Limb (tissue), 2 donors: ENCODE measurements around the gene ICE2.
"Not testable (repeated sequence)": the region's sequence is repeated elsewhere in the genome, so short reads cannot be mapped to it uniquely, and the experiment has no call there.

Experiments
- DNase-seq, 2 donors: peaks; one replicate each; pipeline ENCODE4 v3.0.0-alpha.2; 2016; ENCODE audit errors: extremely low spot score in 2 of 2

The ICE2 gene

DNA sequence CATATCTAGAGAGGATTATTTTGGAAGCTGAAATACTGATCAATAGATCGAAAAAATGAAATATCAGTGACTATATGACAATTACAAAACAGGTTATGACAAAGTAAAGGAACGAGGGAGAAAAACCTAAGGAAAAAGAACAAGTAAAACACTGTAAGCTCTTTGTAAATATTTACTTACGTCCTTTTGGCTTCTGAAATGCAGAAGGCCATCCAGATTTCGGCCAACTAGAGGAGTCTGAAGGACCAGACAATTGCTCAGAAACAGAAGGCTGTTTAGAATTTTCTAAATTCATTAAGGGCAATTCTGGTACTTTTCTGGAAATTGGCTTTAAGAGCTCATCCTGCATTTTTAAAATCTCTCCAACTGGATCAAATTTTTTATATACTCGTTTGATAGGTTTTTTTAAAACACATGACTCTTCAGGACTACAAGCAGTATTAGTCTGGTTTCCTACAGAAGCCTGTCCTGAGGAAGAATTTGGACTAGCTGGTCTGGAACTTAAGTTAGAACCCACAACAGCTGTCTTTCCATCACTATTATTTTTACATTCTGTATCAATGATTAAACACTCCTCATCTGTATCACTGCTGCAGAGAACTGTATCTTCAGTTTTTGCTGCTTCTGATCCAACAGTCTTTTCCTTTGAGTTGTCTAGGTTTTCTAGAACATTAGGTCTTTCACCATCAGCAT is 30.1 kb downstream of the ICE2 start:
- DNase-seq = no peak

GRCh38 chr15:60444289-60444912 is 34.5 kb downstream of the ICE2 start:
- DNase-seq = peak in 1 of 2 donors; percentile 43

DNA sequence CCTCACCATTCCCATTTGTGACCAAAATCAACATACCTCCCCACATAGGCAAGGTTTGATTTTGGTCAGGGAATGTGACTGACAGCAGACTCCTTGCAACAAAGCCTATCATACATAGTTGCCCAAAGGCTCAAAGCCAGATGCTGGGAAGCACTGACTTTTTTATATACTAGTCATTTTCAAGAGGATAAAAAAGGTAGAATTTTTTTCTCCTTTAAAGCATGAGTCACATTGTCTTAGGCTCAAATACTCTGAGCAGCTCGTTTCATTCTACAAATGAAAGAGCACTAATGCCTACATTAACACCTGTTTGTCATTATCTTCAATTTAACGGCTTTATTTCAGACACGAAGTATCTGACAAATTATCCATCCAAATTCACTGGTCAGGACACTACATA is 36.2 kb downstream of the ICE2 start:
- DNase-seq = no peak

DNA sequence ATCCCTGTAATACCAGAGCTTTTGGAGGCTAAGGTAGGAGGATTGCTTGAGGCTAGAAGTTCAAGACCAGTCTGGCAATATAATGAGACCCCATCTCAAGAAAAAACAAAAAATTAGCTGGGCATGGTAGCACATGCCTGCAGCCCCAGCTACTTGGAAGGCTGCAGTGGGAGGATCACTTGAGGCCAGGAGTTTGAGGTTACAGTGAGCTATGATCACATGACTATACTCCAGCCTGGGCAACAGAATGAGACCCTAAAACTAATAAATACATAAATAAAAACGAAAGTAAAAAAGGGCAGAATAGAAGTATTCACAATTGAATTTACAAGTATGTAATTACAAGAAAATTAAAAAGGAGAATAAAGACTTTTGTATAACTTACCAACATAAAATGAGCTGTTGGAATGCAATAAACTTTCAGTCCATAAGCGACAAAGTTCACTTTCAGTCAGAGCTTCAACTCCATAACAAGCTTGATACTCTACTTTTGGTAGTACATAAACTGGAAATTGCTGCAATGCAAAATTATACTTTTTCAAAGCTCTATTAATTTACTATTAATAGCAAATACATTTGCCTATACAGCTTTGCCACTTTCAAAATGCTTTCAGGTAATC is 36.8 kb downstream of the ICE2 start:
- no peak for DNase-seq

DNA sequence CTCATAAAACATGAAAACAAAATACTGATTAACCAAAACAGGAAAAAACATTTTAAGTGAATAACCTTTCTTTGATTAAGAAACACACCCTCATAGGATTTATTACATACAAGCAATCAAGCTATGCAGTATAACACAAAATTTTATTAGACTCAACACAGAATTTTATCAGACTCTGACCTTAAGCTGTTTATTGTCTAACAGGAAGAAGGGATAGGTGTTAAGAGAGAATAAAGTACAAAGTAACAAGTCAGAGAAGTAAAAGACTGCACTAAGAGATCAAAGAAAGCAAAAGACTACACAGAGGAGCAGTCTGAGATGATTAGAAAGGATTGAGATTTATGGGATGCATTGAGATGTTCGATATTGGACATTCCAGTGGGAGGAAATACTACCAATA is 37.6 kb downstream of the ICE2 start:
- DNase-seq = no peak

- no peak for DNase-seq
Measured at GRCh38 chr15:60438646-60439045, 40.3 kb downstream of the ICE2 start.

DNA sequence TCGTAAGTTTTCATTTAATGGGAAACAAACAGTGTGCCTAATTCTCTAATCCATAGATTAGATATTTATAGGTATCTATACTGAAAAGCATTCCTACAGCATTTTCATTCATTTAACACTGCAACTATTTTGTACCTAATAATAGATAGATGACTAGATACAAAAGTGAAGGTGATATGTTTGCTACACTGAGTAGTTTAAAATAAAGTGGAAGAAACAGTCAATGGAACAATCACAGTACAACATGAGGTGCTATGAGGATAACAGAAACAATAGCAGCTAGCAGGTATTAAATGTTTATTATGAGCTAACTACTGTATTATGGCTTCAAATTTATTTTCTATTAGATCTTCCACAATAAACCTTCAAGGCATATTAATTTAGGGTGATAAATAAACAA is 50.0 kb downstream of the ICE2 start:
- DNase-seq = no peak

DNA sequence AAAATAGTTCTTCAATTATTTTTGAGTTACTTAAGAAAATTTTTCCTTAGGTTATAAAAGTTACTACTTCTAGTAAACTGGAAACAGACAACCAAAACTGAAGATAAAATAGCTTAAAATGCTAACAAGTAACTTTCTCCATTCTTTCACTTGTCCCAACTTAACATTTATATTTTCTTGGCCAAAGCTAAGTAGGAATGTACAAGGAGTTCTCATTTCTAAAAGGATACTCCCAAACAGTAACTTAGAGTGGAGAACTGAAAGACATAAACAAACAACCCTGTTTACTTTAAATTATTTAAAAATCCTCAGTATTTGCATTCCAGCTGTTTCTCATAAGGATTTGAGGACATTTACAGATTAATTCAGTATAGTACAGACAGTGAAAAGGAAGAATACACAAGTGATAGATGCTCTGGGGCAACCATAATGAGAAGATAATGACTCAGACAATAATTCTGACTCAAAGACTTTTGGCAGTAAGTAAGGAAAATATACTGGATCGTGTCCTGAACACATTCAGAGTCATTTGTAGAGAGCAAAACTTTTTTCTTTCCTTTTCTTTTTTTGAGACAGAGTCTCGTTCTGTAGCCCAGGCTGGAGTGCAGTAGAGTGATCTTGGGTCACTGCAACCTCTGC is 52.0 kb downstream of the ICE2 start:
- DNase-seq = peak in 1 of 2 donors; percentile 47

DNA sequence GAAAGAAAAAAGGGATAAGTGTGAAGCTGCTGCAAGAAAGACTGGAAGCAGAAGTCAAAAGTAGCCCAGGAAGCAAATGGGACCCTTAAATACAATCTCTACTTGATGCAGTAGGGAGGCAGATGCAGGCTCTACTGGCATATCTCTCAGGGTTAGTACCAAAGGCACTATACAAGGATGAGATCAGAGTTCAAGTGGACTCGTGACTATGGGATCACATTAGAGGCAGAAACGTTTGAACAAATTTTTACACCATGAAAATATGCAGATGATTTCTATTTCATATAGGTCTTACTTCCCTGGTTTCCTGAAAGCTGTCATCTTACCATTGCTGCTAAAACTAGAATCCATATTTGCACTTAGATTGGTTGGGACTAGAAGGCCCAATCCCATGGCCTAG is 53.5 kb downstream of the ICE2 start:
- DNase-seq = no peak

DNA sequence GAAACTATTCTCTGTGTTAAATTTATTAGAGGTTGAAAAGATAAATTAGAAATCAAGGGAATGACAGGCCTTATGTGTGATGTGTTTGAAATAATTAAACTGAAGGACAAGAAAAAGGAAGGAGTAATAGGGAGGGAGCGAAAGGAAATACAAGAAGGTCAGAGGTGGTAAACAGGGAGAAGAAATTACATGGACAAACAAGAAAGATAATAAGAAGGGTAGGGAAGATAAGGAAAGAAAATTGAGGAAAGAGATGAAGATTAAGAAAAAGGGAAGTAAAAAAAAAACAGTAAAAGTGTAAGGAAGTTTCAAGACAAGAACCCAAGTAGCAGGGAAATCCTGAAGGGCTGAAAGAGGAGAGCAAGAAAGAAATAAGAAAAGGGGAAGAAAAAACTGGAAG is 54.9 kb downstream of the ICE2 start:
- DNase-seq = no peak

DNA sequence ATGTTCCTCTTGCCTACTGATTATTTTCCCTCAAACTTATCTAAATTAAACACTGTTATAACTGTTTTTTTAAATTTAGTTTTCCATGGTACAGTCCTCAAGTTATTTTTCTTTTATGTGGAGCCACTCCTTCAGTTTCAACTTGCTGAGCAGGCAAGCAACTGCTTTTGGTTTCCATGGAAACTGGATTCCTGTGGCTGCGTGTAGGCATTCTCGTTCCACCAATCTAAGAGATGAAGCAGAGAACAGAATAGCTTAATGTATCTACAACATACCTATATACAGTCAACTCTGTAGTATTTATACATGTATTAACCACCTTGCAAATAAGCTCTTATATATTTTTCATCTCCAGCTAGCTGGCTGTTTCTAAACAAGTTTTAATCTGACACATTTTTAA is 55.4 kb downstream of the ICE2 start:
- DNase-seq = peak; percentile 44 to 94

- no peak for DNase-seq
Measured at GRCh38 chr15:60421544-60421943, 57.4 kb downstream of the ICE2 start.

DNA sequence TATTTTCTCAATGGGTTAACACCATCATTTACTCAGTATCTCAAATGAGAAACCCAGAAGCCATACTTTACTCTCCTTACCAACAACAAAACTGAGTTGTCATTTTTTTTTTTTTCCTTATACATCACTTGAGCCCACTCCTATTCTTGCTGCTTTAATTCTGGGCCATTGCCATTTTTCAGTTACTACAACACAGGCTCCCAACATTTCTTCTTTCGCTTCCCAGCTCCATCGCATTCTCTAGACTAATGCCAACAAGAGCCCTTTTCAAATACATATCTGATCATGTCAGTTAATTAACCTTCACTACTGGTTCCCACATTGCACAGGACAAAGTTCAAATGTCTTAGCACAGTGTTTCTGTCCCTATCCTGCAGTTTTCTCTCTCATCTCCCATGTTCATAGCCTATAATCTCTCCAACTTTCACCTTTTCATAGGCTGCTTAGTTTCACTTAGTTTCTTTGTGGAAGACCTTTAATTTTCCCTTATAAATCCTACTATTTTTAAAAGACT is 58.7 kb downstream of the ICE2 start:
- DNase-seq = no peak

GRCh38 chr15:60419753-60420152 is 59.2 kb downstream of the ICE2 start:
- DNase-seq = no peak

DNA sequence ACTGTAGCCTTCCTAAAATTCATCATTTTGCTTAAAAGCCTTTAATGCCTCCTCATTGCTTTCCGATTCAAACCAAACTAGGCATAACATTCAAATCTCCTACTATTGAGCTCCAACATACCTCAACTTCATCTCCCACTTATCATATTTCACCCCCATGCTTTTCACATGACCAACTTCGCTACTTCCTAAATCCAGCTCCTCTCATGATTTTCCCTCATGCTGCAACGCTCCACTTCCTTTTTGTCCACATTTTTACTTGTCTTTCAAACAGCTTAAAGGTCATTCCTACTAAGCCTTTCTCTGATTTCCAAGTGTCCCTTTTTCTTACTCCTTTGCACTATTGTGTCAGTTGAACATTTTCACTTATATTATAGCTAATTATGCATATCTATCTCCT is 60.8 kb downstream of the ICE2 start:
- no peak for DNase-seq

- DNase-seq = no peak
Measured at GRCh38 chr15:60417112-60417511, 61.8 kb downstream of the ICE2 start.

- DNase-seq = no peak
Measured at GRCh38 chr15:60416484-60416883, 62.5 kb downstream of the ICE2 start.

DNA sequence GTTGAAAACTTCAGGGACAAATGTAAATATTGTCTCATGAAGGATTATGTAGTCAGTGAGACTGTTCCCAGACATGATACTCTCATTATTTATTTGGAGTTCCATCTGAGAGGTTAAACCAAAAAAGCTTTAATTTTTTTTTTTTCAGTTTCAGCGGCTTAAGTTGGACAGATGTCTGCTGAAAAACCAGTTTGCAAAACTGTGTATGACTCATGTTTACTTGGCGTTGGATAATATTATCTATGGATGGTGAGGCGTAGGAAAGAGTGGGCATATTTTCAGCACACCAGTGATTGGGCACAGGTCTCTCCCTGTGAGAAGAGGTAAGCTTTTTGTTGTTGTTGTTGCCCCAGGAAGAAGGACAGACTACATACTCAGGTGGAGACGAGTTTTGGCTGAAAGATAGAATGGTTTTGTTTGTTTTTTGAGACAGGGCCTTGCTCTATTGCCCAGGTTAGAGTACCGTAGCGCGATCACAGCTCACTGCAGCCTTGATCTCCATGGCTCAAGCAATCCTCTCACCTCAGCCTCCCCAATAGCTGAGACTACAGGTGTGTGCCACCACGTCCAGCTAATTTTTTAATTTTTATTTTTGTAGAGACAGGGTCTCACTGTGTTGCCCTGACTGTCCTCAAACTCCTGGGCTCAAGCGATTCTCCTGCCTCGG is 64.8 kb downstream of the ICE2 start:
- no peak for DNase-seq

DNA sequence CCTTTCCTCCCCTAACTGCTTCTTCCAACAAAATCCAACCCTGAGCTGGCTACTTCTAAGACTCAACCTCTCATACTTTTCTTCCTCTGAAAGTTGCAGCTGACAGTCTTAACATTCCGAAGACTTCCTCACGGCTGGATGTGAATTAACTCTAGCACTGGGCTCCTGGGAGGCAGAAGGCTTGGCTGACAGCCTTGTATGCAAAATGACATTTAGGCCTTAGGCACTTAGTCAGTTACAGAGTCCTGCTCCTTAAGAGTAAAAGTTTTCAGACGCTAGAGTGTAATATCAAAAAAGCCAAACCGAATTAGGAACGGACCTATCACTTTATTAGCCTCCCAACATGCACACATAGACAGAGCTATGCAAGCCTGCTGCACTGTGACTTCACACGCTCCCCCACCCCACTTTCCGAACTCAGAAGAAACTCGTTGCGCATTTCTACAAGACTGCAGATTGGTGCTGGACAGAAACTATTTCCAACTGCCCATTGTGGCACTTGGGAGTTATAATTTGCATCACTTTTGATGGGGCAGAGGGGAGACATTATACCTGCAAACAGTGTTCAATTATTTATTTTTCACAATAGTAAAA is 65.6 kb downstream of the ICE2 start:
- DNase-seq = no peak

- DNase-seq = not testable (repeated sequence)
Measured at GRCh38 chr15:60412807-60413206, 66.1 kb downstream of the ICE2 start.

DNA sequence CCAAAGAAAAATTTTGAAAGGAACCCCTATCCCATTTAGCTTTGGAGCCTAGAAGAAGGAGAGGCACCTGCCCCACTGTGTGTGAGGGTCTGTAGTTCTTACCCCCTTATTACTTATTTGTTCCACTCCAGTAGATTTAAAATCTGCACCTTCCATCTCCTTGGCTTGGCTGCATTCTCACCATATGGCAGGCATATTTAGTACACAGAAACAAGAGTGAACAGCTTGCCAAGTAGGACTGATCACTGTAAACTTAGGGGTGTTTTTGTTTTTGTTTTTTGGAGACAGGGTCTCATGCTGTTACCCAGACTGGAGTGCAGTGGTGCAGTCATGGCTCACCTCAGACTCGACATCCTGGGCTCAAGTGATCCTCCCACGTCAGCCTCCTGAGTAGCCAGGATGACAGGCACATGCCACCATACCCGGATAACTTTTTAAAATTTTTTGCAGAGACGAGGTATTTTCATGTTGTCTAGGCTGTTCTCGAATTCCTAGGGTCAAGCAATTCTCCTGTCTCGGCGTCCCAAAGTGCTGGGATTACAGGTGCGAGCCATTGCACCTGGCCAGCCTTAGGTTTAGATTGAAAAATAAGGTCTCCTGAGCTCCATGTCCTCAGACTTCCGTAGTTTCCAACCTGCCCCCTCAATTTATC is 67.0 kb downstream of the ICE2 start:
- DNase-seq = no peak
